Measurements from ENCODE around the gene GLRA2.
"Not testable (repeated sequence)": the region's sequence is repeated elsewhere in the genome, so short reads cannot be mapped to it uniquely, and the experiment has no call there.

The GLRA2 gene

DNA sequence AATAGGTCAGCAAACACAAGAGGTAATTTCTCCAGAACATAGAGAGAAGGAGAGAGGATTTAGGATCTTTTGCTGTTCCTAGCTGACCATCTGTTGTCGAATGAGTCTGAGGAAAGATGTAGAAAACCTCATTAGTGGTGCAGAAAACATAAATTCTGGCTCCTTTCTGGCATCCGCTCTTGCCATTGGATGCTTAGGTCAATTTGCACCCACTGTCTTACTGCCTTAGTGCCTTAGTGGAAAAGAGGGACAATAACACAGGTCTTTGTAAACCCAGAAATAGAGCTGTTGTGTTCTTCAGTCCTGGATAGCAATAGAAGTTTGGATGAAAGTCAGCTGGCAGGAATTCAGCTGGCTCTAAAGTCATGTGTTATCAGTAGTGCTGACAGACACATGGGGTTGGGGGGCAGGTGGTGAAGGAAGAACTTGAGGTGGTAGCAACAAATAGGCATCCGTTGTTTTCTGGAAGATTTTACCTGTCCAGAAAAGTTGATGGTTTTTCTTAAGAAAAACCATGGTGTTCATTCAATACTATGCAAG lies 78.2 kb downstream of the GLRA2 start:
- TF ChIP-seq, protein P1, sequence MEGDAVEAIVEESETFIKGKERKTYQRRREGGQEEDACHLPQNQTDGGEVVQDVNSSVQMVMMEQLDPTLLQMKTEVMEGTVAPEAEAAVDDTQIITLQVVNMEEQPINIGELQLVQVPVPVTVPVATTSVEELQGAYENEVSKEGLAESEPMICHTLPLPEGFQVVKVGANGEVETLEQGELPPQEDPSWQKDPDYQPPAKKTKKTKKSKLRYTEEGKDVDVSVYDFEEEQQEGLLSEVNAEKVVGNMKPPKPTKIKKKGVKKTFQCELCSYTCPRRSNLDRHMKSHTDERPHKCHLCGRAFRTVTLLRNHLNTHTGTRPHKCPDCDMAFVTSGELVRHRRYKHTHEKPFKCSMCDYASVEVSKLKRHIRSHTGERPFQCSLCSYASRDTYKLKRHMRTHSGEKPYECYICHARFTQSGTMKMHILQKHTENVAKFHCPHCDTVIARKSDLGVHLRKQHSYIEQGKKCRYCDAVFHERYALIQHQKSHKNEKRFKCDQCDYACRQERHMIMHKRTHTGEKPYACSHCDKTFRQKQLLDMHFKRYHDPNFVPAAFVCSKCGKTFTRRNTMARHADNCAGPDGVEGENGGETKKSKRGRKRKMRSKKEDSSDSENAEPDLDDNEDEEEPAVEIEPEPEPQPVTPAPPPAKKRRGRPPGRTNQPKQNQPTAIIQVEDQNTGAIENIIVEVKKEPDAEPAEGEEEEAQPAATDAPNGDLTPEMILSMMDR (IDR thresholded peaks at IDR 0.05; ENCODE audit: control insufficient read depth, insufficient read depth, low read depth, low read length, missing control alignments) = no peak
- DNase-seq (ENCODE audit: low read depth) = no peak
- H3K4me3 ChIP-seq (ENCODE audit: control insufficient read depth, low read depth, low read length) = no peak overlapping the region

GRCh38 chrX:14612450-14612849 lies 83.1 kb downstream of the GLRA2 start:
- not testable (repeated sequence) for DNase-seq (ENCODE audit: low read depth); H3K4me3 ChIP-seq (ENCODE audit: control insufficient read depth, low read depth, low read length)

DNA sequence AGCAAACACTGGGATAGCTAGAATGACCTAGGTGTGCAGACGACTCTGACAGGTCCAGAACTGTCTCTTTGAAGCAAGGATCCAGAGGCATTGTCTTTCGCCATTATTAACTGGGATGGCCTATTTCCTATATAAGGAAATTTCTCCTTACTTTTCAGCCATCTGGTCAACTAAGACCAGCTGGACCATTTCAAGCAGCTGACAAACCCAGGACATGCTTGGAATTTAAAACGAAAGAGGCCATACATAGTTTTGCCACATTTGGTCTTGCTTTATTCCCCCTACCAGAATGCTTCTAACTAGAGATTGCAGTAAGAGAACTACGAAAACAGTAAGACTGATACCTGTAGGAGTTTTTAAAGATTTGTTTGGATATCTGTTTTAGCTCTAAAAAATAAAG lies 87.0 kb downstream of the GLRA2 start:
- TF ChIP-seq, protein P1 (IDR thresholded peaks at IDR 0.05; ENCODE audit: control insufficient read depth, insufficient read depth, low read depth, low read length, missing control alignments) = no peak
- H3K4me3 ChIP-seq (ENCODE audit: control insufficient read depth, low read depth, low read length) = no peak overlapping the region
- DNase-seq (ENCODE audit: low read depth) = no peak

DNA sequence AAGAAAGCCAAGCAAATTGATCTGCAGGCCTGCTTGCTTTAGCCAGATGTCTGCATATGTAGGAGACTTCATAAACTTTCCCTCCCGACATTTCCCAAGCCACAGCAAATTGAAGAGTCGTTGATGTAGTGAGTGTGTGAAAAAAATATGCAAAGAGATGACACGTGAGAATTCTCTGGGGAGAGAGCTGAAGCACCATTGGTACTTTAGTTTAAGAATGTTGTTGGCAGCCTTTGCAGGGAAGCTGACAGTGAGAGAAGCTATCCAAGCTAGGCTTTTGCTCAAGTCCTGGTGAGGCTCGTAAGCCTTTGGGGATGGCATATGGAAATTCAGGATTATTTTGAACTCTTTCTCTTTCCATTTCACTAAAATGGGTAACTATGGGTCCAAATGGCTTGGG lies 87.5 kb downstream of the GLRA2 start:
- TF ChIP-seq, protein P1 (IDR thresholded peaks at IDR 0.05; ENCODE audit: control insufficient read depth, insufficient read depth, low read depth, low read length, missing control alignments) = no peak
- H3K4me3 ChIP-seq (ENCODE audit: control insufficient read depth, low read depth, low read length) = no peak overlapping the region
- DNase-seq (ENCODE audit: low read depth) = peak; percentile 17

- DNase-seq (ENCODE audit: low read depth) = no peak
- no peak overlapping the region for H3K4me3 ChIP-seq (ENCODE audit: control insufficient read depth, low read depth, low read length)
- TF ChIP-seq, protein P1 (IDR thresholded peaks at IDR 0.05; ENCODE audit: control insufficient read depth, insufficient read depth, low read depth, low read length, missing control alignments) = no peak
These were observed 89.0 kb downstream of the GLRA2 start for GRCh38 chrX:14618177-14618965.

GRCh38 chrX:14630733-14631132 lies 101.4 kb downstream of the GLRA2 start:
- no peak overlapping the region for H3K4me3 ChIP-seq (ENCODE audit: control insufficient read depth, low read depth, low read length)
- TF ChIP-seq, protein P1 (IDR thresholded peaks at IDR 0.05; ENCODE audit: control insufficient read depth, insufficient read depth, low read depth, low read length, missing control alignments) = no peak
- DNase-seq (ENCODE audit: low read depth) = no peak

Data from AG09309 (cell line).